ENCODE measurements around the gene PRKD2.

DNA sequence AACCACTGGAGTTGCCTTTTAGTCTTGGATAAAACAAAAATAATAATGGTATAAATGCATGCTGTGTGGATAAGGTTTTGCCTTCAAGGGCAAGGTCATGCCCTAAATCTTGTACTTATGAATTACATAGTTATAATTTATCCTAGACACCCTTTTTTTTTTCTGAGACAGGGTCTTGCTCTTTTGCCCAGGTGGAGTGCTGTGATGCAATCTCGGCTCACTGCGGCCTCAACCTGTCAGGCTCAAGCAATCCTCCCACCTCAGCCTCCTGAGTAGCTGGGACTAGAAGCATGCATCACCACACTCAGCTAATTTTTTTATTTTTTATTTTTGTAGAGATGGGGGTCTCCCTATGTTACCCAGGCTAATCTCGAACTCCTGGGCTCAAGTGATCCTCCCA is 48.3 kb downstream of the PRKD2 start:
- TF ChIP-seq, protein P1, sequence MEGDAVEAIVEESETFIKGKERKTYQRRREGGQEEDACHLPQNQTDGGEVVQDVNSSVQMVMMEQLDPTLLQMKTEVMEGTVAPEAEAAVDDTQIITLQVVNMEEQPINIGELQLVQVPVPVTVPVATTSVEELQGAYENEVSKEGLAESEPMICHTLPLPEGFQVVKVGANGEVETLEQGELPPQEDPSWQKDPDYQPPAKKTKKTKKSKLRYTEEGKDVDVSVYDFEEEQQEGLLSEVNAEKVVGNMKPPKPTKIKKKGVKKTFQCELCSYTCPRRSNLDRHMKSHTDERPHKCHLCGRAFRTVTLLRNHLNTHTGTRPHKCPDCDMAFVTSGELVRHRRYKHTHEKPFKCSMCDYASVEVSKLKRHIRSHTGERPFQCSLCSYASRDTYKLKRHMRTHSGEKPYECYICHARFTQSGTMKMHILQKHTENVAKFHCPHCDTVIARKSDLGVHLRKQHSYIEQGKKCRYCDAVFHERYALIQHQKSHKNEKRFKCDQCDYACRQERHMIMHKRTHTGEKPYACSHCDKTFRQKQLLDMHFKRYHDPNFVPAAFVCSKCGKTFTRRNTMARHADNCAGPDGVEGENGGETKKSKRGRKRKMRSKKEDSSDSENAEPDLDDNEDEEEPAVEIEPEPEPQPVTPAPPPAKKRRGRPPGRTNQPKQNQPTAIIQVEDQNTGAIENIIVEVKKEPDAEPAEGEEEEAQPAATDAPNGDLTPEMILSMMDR (IDR thresholded peaks at IDR 0.05; ENCODE audit: poor library complexity, severe bottlenecking): no peak
- TF ChIP-seq, protein P2, sequence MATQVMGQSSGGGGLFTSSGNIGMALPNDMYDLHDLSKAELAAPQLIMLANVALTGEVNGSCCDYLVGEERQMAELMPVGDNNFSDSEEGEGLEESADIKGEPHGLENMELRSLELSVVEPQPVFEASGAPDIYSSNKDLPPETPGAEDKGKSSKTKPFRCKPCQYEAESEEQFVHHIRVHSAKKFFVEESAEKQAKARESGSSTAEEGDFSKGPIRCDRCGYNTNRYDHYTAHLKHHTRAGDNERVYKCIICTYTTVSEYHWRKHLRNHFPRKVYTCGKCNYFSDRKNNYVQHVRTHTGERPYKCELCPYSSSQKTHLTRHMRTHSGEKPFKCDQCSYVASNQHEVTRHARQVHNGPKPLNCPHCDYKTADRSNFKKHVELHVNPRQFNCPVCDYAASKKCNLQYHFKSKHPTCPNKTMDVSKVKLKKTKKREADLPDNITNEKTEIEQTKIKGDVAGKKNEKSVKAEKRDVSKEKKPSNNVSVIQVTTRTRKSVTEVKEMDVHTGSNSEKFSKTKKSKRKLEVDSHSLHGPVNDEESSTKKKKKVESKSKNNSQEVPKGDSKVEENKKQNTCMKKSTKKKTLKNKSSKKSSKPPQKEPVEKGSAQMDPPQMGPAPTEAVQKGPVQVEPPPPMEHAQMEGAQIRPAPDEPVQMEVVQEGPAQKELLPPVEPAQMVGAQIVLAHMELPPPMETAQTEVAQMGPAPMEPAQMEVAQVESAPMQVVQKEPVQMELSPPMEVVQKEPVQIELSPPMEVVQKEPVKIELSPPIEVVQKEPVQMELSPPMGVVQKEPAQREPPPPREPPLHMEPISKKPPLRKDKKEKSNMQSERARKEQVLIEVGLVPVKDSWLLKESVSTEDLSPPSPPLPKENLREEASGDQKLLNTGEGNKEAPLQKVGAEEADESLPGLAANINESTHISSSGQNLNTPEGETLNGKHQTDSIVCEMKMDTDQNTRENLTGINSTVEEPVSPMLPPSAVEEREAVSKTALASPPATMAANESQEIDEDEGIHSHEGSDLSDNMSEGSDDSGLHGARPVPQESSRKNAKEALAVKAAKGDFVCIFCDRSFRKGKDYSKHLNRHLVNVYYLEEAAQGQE (IDR thresholded peaks at IDR 0.05; ENCODE audit: borderline replicate concordance): no peak
- no peak for TF ChIP-seq EZH2 (IDR thresholded peaks at IDR 0.05; ENCODE audit: borderline replicate concordance, insufficient read depth, low read length, poor library complexity, severe bottlenecking)
- no peak for TF ChIP-seq POLR2AphosphoS5 (IDR thresholded peaks at IDR 0.05)
- no peak for TF ChIP-seq MXI1 (conservative IDR thresholded peaks at IDR 0.05; ENCODE audit: poor library complexity, severe bottlenecking)
- no peak for TF ChIP-seq RAD21 (conservative IDR thresholded peaks at IDR 0.05)
- no peak for TF ChIP-seq SMC3 (conservative IDR thresholded peaks at IDR 0.05; ENCODE audit: poor library complexity)
